Measurements from ENCODE around the gene KRTAP10-4.
"Not testable (repeated sequence)": the region's sequence is repeated elsewhere in the genome, so short reads cannot be mapped to it uniquely, and the experiment has no call there.

Gene KRTAP10-4, protein sequence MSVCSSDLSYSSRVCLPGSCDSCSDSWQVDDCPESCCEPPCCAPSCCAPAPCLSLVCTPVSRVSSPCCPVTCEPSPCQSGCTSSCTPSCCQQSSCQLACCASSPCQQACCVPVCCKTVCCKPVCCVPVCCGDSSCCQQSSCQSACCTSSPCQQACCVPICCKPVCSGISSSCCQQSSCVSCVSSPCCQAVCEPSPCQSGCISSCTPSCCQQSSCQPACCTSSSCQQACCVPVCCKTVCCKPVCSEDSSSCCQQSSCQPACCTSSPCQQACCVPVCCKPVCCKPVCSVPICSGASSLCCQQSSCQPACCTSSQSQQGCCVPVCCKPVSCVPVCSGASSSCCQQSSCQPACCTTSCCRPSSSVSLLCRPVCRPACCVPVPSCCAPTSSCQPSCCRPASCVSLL

DNA sequence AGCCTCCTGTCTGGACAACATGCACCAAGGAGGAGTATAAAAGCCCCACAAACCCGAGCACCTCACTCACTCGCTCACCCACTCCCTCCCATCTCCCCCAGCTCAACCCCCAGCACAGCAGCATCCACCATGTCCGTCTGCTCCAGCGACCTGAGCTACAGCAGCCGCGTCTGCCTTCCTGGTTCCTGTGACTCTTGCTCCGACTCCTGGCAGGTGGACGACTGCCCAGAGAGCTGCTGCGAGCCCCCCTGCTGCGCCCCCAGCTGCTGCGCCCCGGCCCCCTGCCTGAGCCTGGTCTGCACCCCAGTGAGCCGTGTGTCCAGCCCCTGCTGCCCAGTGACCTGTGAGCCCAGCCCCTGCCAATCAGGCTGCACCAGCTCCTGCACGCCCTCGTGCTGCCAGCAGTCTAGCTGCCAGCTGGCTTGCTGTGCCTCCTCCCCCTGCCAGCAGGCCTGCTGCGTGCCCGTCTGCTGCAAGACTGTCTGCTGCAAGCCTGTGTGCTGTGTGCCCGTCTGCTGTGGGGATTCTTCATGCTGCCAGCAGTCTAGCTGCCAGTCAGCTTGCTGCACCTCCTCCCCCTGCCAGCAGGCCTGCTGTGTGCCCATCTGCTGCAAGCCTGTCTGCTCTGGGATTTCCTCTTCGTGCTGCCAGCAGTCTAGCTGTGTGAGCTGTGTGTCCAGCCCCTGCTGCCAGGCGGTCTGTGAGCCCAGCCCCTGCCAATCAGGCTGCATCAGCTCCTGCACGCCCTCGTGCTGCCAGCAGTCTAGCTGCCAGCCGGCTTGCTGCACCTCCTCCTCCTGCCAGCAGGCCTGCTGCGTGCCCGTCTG lies at the start of gene KRTAP10-4:
KRTAP10-4 (plus strand) TSS at position 100 of the 827 bp plus-strand sequence; CDS start at position 130, 30 bp downstream.
- DNase-seq (ENCODE audit: low spot score) = not testable (repeated sequence)

DNA sequence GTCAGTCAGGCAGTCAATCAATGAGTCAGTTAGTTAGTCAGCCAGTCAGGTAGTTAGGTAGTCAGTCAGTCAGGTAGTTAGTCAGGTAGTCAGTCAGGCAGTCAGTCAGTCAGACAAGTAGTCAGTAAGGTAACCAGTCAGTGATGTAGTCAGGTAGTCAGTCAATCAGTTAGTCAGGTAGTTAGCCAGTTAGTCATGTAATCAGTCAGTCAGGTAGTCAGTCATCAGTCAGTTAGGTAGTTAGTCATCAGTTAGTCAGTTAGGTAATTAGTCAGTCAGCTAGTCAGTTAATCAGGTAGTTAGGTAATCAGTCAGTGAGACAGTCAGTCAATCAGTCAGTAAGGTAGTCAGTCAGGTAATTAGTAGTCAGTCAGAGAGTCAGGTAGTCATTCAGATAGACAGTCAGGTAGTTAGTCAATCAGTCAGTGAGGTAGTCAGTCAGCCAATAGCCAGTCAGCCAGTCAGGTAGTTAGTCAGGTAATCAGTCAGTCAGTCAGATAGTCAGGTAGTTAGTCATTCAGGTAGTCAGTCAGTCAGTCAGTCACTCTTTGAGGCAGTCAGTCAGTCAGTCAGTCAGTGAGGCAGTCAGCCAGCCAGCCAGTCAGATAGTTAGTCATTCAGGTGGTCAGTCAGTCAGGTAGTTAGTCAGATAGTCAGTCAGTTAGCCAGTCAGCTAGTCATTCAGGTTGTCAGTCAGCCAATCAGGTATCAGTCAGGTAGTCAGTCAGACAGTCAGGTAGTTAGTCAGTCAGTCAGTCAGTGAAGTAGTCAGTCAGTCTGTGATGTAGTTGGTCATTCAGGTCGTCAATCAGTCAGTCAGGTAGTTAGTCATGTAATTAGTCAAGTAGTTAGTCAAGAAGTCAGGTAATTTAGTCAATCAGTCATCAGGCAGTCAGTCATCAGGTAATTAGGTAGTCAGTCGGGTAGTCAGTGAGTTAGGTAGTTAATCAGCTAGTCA lies 48.8 kb upstream of the KRTAP10-4 start:
- peak; percentile 37 for DNase-seq (ENCODE audit: low spot score)

DNA sequence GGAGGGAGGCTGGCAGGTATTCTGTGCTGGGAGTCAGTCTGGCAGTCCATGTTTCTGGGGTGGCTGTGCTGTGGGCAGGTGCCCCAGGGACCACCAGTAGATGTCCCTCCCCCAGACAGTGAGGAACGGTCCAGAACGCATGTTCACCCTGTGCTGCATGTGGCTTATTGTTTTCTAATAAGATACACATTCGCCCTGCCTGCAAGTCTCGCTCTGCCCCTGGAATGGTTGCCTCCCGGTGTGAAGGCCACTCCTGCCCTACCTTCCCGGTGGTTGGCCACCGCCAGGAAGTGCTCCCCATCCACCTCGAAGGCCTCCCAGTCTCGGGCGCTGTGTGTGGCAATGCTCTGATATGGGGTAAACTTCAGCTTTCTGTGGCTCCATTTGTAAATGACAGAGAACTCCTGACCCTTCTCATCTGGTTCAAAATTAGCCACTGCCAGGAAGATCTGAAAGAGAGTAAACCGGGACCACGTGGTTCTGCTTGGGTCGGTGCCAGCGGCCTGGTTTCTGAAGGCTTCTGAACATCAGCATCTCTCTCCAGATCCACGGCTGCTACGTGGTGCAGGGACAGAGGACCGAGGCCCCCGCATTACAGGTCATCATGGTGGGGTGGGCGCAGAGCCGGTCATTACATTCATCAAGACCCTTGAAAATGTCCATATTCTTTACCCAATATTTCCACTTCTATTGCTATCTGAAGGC lies 48.0 kb upstream of the KRTAP10-4 start:
- DNase-seq (ENCODE audit: low spot score) = no peak

DNA sequence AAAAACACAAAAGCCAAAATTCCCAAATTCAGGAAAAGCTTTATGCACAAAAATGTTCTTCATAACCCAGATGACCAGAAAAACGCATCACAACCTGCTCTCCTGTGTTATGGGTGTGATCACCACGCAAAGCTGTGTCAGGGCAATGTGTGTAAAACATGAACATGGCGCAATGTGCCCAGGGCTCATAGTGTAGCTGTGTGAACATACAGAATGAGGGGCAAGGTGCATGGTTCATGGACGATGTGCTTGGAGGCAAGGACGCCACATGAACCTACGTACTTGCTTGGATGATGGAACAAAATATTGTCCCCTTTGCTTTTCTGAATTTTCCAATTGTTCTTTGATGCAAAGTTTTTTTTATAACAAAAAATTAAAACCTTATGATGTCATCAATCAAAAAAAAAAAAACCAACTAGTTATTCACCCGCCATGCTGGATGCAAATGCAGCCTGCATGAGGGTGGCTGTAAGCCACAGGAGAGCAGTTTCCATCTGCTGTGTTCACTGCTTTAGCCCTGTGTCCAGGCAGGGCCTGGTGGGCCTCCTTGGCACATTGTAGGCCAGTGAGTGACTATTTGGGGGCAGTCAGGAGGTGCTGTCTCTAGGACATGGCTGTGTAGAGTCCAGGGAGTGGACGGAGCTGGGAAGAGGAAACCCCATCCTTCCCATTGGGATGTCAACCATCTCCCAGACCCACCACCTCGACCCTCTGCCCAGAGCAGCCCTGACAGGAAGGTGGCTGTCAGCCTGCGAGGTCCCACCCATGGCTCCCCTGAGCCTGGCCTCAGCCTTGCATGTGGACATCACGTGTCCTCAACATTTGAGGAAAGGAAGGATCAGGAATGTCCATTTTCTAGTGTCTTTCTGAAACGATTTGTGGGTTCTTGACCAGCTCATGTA lies 47.2 kb upstream of the KRTAP10-4 start:
- DNase-seq (ENCODE audit: low spot score) = no peak

DNA sequence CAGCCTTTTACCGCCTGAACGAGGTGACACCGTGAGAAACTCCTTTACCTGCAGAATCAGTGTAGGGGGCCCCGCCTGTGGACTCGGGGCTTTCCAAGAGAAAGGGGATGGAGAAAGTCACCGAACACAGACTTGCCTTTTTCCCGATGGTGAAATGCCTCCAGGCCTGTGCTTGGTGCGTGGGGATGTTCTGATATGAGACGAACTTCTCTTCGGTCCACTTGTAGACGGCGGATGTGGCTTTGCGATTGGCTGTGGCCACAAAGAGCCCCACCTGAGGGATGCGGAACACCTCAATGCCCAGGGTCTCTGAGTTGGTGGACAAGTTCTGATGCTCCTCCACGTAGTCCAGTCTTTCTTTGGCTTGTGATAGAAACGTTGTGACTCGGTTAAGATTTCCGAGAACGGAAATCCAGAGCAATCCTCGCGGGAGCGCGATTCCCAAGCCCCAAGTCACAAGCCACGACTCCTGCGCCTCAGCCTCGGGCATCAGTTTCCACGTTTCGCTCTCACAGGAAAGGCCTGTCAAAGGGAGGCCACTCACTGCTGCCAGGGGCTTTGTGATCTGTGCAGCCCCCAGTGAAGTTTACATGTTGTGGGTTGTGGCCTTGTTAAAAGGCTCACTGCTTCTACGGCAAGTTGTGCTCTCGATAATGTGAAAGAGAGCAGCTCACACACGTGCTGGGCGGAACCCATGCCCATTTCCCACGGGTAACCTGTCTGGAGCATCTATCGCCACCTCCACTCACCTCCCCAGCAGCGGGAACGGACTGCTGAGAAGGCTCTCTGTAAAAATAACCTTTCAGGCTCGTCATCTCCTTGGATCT lies 46.2 kb upstream of the KRTAP10-4 start:
- DNase-seq (ENCODE audit: low spot score) = no peak

DNA sequence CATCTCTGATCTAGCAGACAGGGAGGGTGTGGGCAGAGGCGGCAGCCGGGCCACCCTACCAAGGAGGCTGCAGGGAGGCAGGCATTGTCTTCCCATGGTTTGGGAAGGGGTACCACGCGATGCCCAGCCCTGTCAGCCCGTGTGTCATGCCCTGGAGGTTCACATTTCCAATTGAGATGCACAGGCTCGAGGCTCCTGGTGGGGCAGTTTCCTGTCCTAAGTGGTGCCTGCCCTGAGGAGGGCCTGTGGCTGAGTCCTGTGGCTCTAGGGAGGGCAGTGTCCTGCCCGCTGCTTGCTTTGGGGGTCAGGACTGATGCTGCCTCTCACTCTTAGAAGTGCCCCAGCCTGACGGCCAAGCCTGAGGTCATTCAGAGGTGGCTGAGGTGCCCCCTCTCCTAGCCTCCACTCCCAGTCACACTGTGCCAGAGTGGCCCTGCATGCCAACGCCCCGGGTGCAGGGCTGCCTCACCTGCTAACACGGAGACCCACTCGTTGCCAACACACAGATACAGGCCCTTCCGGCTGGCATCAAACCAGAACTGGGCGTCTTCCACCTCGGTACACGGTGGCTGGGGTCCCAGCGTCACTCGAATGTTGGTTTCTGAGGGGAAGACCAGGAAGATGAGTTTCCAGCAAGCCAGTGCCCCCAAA lies 45.4 kb upstream of the KRTAP10-4 start:
- DNase-seq (ENCODE audit: low spot score) = no peak

DNA sequence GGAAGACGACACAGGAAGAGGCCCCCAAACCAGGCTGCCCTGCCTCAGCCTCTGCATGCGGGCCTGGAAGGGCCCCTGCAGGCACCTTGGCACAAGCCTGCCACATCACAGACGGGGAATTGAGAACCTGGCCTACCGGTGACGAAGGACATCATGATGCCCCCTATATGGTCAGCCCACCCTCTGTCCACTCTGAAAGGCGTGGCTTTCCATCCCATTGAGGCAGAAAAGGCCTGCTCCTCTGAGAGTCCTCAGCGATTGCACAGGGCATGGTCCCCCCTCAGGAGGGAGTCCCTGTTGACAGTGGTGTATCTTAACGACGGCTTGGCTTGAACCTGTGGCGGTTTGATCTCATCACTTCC lies 44.9 kb upstream of the KRTAP10-4 start:
- no peak for DNase-seq (ENCODE audit: low spot score)

DNA sequence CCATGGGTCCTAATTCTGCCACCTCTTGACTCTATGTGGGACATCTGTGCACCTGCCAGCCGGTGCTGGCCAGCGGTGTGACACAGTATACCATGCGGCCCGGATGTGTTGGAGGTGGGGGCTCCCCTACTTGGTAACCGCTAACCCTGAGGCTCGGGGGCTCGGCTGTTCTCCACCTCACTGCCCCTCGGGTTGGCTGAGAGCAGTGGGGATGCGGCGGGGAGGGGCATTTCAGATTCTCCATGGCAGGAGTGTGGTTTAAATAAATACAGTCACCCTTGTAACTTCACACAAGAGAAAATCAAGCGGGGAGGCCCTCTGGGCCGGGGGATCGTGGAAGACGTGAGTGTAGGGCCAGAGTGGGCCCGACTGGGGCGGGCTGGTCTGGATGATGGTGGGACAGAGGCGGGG lies 44.5 kb upstream of the KRTAP10-4 start:
- no peak for DNase-seq (ENCODE audit: low spot score)

DNA sequence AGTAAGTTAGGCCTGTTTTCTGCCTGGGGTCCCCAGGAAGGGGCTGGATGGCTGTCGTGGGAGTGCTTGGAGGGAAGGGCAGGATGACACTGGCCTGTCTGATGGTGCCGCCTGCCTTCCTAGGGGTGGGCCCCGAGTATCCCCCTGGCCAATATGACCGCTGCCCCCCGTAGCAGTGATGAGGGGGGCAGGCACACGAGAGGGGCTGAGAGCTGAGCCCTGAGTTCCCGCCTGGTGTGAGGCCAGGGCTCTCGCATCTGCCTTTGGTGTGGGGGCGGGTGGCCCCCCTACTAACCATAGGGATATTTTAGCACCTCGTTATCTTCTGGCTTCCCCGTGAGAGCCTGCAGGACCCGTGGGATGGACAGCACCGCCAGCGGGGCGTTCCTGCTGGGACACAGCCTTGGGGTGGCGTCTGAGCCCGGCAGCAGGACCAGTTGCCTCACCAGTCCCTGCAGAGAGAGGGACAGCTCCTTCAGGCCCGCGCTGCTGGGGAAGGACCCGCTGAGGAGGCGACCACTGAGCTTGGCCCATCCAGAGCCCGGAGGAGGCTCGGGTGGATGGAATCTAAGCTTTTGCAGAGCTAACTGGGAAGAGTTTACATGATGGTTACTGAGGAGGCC lies 43.9 kb upstream of the KRTAP10-4 start:
- no peak for DNase-seq (ENCODE audit: low spot score)

DNA sequence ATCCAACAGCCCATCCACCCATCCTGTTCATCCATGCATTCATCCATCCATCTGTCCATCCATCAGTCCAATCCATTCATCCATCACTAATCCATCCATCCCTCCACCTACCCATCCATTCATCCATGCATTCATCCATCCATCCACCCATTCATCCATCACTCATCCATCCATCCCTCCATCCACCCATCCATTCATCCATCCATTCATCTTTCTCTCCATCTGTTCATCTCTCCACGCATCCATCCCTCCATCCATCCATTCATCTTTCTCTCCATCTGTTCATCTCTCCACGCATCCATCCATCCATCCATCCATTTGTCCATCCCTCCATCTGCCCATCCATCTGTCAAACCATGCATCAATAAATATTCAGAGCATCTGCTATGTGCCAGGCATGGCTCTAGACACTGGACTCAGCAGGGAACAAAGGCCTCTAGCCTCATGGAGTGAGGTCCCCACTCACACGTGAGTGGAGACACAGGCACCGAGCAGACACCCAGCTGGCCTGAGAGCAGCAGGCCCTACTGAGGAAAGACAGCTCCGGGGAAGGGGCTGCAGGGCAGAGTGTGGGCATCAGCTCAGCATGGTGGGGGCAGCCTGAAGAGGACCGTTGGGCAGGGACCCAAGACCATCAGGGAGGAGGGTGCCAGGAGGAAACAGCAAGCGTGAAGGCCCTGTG lies 43.2 kb upstream of the KRTAP10-4 start:
- DNase-seq (ENCODE audit: low spot score) = no peak

DNA sequence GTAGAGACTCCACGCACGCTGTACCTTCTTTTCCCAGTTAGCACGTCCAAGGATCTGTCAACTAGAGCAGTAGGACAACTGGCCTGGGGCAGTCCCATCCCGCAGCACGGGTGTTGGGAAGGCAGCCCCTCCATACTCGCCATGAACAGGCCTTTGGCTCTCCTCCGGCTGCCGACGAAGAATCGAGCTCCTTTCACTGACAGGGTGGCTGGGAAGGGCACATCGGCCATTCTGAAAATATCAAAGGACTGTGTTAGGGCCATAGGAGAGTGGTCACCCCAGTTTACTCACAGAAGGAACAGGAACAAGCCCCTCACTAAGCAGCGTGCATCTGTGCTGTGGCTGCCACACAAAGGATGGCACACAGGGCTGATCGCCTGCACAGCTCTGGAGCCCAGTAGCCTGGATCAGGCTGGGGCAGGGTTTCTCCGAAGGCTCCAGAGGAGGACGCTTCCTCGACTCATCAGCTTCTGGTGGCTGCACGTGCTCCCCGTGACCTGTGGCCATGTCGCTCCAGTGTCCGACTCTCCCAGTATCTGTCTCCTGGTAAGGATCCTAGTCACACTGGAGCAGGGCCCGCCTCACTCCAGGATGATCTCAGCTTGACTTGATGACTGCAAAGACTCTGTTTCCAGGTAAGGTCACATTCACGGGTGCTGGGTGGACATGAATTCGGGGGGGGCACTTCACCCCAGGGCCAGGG lies 42.5 kb upstream of the KRTAP10-4 start:
- no peak for DNase-seq (ENCODE audit: low spot score)

DNA sequence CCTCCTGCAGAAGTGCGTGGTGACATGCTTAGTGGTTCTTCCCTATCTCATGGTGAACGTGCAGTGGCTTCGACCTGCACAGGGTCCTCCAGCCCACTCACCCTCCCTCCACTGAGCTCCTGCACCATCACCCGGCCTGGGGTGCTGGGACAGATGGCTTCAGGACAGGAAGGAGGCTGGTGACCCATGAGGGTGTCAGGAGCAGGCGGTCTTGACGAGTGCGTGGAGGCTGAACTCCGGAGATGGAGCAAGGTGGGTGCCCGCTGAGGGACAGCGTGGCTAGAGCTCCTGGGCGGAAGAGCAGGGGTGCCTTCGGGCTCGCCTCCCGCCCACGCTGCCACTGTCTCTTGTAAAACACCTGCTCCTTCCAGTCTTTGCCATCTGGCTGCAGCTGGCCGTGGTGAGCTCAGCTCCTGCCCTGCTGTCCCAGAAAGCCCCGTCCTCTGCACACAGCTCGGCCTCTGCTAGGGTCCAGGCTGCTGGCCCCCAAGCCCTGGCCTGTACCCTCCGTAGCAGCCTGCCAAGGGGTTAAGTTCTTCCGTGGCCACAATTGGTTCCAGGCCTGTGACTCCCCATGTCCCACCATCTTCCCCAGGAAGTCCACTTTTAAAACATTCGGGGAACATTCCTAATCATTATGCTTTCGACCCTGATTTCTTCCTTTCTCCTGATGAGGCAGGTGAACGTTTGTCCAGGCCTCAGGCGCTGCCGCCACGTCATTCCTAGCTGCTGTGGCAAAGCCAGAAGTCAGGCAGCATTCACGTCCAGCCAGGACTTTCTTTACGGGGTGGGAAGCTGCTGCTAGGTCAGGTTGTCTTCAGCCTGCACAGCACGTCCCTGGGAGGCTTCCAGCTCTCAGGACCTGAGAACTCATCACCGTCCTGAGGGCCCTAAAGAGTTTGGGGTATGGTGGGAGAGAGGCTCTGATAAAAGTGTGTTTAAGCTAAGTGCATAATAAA lies 41.6 kb upstream of the KRTAP10-4 start:
- DNase-seq (ENCODE audit: low spot score) = no peak

DNA sequence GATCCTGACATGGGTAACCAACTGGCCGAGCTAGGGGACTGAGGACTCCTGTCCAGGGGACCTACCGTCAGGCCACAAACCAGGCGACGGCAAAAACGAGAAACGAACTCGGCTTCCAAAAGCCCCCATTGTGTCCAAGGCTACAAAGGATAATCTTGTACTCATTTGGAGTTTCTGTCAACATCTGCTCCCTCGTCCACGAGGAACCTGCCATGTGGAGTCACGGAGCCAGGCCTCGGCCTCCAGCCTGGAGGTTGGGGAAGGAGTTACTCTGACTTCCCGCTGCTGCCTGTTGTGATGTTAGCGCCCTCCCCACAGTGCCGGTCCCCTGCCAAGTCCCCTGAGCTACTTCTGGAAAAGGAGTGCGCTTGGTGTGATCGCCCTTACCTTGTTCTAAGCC lies 40.8 kb upstream of the KRTAP10-4 start:
- no peak for DNase-seq (ENCODE audit: low spot score)

DNA sequence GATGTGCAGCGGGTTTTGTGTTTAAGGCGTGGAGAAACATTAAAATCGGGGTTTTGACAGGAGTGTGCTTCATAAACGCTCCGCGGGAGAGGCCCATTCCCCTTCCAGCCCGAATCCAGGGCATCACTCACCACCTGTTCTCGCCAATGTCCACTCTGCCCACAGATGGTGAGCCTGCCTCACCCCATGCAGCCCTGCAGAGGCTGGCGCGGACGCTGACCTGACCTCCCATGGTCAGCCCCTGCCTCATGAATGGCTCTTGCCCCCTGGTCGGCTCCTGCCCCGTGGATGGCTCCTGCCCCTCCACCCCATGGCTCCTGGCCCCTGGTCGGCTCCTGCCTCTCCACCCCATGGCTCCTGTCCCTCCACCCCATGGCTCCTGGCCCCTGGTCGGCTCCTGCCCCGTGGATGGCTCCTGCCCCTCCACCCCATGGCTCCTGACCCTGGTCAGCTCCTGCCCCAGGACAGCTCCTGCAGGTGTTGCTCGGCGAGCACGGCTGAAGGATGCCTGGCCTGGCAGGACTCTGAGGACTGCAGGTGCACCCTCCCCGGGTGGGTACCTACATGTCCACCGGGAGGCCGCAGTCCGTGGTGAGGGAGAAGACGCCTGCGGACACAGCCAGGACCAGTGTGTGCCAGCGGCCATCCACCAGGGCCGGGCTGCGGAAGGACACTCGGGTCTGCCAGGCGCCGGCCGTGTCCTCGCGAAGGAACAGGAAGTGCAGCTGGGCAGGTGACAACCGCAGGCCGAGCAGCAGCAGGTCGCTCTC lies 40.2 kb upstream of the KRTAP10-4 start:
- DNase-seq (ENCODE audit: low spot score) = no peak

DNA sequence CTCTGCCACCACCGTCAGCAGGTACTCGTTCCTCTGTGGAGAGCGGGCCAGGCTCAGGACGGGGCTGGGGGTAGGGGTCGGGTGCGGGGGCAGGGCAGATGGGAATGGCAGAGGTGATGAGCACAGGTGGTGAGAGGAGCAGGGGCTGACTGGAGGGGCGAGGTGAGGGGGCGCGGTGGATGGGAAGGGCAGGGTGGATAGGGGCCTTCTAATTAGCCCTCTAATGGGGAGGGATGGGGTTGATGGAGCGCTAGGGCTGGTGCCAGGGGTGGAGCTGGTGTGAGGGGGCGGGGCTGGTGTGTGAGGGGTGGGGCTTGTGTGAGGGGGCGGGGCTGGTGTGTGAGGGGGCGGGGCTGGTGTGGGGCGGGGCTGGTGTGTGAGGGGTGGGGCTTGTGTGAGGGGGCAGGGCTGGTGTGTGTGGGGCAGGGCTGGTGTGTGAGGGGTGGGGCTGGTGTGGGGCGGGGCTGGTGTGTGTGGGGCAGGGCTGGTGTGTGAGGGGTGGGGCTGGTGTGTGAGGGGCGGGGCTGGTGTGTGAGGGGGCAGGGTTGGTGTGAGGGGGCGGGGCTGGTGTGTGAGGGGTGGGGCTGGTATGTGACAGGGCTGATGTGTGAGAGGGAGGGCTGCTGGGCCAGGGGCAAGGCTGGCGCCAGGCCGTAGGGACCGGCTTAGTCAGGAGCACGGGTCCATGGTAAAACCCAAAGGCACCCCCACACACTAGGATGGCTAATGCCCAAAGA lies 39.5 kb upstream of the KRTAP10-4 start:
- no peak for DNase-seq (ENCODE audit: low spot score)

All from RKO (cell line).